Loucy (cell line): Measurements from ENCODE around the gene LRRC46.

ENCODE experiments used
- EZH2phosphoT487 ChIP-seq: fragments of 200-600 bp; IDR thresholded peaks from 2 replicates; pipeline ENCODE4 v1.6.1; 2018; ENCODE audit warnings: antibody characterized with exemption, mild to moderate bottlenecking, moderate library complexity, borderline replicate concordance
- TF ChIP-seq, protein P1 (sequence below): fragments of 200-600 bp; sonication (generic); conservative IDR thresholded peaks from 2 replicates; pipeline ENCODE4 v1.5.1; 2014; ENCODE audit warnings: mild to moderate bottlenecking, antibody characterized with exemption, low read length

GRCh38 chr17:47804461-47804860, 27.0 kb upstream of the LRRC46 start:
- TF ChIP-seq, protein P1, sequence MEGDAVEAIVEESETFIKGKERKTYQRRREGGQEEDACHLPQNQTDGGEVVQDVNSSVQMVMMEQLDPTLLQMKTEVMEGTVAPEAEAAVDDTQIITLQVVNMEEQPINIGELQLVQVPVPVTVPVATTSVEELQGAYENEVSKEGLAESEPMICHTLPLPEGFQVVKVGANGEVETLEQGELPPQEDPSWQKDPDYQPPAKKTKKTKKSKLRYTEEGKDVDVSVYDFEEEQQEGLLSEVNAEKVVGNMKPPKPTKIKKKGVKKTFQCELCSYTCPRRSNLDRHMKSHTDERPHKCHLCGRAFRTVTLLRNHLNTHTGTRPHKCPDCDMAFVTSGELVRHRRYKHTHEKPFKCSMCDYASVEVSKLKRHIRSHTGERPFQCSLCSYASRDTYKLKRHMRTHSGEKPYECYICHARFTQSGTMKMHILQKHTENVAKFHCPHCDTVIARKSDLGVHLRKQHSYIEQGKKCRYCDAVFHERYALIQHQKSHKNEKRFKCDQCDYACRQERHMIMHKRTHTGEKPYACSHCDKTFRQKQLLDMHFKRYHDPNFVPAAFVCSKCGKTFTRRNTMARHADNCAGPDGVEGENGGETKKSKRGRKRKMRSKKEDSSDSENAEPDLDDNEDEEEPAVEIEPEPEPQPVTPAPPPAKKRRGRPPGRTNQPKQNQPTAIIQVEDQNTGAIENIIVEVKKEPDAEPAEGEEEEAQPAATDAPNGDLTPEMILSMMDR, result no peak
- no peak for TF ChIP-seq EZH2phosphoT487
